Measurements from ENCODE around the gene WDSUB1.

GRCh38 chr2:159285929-159286708 lies at the start of gene WDSUB1:
- TF ChIP-seq CTCF (conservative IDR thresholded peaks at IDR 0.05; ENCODE audit: low read depth, low read length), result no peak
- peak; percentile 80 for TF ChIP-seq BHLHE40 (IDR thresholded peaks at IDR 0.05; ENCODE audit: low read depth, low read length)
